GM21423 (cell line): ENCODE results near the gene TENM3.
"Not testable (repeated sequence)": the region's sequence is repeated elsewhere in the genome, so short reads cannot be mapped to it uniquely, and the experiment has no call there.

ENCODE experiments used
- ATAC-seq: cut with Tn5 transposase; IDR thresholded peaks from one replicate; pipeline ENCODE4 v1.9.1; 2021; ENCODE audit warnings: mild to moderate bottlenecking, moderate library complexity; ENCODE audit not compliant: unreplicated experiment

TENM3 gene

GRCh38 chr4:182243204-182243603, at the start of gene TENM3:
TSS of gene TENM3 (plus strand) at chr4:182243402. CDS start at chr4:182324021, 80,619 bp downstream.
- ATAC-seq: not testable (repeated sequence)

DNA sequence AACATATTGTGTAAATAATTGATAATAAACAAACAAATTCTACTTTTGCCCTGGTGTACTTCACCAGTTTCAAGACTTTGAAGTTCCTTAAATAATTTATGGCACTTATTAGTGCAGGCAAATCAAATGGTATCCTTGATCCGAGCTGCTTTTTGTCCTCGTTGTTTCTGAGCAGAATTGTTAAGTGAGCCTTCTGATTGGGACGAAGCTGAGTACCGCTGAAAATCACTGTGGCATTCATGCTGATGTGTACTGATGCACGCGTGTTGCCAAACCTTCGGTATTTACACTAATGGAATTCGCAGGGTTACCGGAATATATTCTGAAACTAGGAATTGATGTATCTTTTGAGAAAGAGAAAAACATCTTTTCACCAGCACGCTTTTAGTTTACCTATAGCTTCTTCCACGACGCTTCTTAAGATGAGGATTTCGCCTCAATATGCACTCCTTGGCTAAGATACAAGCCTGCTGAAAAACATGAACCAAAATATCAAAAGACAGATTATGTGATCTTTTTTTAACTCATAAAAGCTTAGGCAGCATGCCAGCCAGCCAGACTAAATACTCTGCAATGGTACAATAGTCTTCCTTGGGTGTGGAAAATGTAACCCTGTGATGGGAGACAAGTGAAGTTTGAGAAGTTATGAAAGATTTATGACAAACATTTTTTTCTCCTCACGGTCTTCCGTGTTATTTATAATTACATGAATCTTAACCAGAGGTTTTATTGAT, 48.9 kb upstream of the TENM3 start:
- no peak for ATAC-seq

- ATAC-seq: no peak
Observed at GRCh38 chr4:182197611-182198010, 45.6 kb upstream of the TENM3 start.

DNA sequence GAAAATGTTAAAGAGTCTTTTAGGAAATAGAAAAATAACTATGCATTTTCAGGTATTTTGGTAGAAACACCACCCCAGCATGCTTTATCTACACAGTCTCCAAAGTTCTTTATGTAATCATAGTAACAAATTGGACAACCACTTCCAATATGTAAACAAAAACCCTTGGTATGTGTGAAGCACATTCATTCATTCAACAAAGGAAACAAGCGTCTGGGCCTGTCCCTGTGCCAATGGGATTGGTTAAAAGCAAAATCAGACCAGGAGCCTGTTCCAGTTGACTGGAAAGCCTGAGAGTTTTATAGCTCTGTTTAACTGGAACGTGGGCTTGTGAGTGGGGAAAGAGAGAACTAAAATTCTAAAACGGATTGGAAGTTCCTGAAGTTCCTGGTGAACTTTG, 41.3 kb upstream of the TENM3 start:
- no peak for ATAC-seq

GRCh38 chr4:182202650-182203049, 40.6 kb upstream of the TENM3 start:
- no peak for ATAC-seq

DNA sequence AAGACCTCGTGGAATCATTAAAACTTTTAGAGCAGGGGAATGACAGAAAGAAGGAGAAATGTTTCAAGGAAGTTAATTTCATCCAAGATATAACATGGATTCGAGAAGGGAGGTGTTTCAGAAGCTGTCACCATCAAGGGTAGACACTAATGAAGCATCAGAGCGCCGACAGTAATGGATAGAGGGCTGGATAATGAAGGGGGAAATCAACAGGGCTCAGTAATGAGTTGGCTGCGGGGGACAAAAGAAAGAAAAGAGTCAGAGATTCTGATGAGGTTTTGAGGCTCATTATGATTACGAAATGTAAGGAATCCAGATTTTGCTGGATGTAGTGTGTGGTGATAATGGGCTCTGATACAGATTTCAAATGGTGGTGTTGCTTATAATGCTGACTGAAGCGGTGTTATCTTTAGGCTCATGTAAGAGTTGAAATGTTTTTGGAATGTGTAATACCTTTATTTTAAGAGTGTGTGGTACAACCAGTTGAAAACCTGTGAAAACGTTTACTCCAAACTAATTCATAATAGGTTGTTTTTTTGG, 39.3 kb upstream of the TENM3 start:
- no peak for ATAC-seq

DNA sequence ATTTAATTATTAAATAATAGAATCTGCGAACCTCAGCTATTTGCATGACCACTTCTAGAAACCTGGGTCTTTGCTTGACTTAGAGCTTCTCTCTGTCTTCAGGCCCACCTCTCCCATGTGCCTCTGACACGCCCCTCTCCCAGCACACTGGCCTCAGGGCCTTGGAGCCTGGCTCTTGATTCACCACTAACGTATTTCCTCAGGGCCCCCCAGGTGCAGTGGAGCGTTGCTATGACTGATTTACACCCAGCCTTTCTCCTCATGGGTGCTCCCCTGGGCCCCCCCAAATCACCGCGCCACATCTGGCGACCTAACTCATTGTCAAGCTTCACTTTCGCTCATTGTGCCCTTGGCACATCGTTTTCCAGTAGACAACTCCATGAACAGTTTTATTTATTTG, 37.9 kb upstream of the TENM3 start:
- ATAC-seq: no peak

GRCh38 chr4:182206266-182206665, 36.9 kb upstream of the TENM3 start:
- ATAC-seq: no peak

DNA sequence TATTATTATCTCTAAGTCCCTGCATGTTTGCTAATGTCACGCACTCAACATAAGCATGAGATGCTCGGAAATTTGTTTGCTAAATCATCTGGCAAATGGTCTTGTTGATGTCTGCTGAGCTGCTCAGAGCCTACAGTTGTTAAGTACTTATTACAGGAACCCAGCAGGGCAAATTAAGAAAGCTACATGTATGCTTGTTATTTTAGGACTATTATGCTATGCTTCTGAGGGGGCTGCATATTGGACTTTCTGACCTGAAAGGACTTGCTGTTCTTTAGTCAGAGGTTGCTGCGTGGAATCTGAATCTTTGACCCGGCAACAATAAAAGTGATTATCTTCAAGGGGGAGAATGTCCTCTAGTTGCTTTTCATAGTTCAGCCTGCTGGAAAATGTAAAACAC, 36.3 kb upstream of the TENM3 start:
- no peak for ATAC-seq

GRCh38 chr4:182207830-182208396, 35.3 kb upstream of the TENM3 start:
- ATAC-seq: no peak

- ATAC-seq: no peak
Observed at GRCh38 chr4:182208526-182209050, 34.6 kb upstream of the TENM3 start.

DNA sequence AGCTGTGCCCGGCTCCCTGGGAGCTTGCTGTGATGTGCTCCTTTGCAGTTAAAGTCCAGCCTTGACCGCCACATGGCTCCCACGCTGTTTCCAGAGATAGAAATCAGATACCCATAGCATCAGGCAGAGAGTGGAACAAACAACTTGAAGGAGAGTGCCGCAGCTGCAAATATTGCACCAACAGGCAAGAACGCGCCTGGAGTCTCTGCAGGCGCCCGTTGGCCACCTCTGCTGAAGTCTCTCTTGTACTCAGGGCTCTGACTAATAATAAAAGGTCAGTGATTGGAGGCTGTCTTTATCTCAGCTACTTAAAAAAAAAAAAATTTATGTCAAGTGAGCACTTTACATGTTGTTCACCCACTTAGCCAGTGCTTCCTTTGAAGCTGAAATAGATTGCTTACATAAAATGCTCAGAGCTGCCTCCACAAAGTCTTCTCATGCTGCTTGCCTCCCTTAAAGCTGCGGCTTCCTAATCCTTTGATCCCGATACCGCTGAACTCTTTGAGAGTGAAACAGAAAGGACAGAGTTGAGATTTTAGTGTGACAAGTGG, 30.9 kb upstream of the TENM3 start:
- ATAC-seq: no peak

- no peak for ATAC-seq
Observed at GRCh38 chr4:182213004-182213403, 30.2 kb upstream of the TENM3 start.

GRCh38 chr4:182215148-182215547, 28.1 kb upstream of the TENM3 start:
- ATAC-seq: no peak

DNA sequence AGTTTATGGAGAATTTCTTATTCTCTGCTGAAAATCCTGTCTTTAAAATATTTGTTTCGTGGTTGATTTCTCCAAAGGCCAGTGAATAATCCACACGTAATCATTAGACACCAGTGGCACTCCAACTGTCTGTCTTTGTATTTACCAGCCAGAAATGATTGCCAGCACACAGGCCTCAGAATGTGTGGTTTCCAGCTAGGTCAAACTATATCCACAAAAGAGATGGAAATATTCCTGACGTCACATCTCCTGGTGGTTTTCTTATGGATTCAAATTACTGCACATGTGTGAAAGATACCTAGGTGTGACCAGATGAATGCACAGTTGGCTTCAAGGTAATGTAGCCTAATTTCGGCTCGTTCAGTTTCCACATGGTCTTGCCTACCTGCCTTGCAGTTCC, 27.2 kb upstream of the TENM3 start:
- no peak for ATAC-seq

- ATAC-seq: no peak
Observed at GRCh38 chr4:182219411-182220056, 23.7 kb upstream of the TENM3 start.

GRCh38 chr4:182221987-182222386, 21.2 kb upstream of the TENM3 start:
- no peak for ATAC-seq

- ATAC-seq: no peak
Observed at GRCh38 chr4:182222766-182223165, 20.4 kb upstream of the TENM3 start.

- ATAC-seq: no peak
Observed at GRCh38 chr4:182223708-182224107, 19.5 kb upstream of the TENM3 start.

DNA sequence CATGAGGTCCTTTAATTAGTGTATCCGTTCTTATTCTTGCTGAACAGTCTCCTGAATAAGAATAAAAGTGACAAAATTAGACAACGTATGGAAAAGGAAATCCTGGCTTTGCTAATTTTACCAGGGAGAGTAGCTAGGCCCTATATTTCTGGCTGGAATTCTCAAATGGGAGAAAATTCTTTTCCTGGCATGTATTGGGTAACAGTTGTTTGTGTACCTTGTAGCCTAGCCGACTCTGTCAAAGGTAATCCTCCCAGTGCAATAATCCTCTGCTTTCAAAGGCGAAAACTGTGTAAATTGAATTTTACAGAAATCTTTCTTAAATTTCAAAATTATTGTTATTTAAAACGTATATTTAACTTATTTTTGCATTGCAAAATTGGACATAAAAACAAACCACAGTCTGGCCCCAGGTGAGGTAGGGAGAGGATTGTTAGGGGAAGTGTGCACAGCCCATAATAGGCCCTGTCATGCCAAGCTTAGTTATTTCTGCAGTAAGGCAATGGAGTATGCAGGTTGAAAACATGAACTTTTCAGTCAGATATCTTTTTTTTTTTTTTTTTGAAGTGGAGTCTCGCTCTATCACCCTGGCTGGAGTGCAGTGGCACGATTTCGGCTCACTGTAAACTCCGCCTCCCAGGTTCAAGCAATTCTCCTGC, 18.9 kb upstream of the TENM3 start:
- ATAC-seq: no peak

DNA sequence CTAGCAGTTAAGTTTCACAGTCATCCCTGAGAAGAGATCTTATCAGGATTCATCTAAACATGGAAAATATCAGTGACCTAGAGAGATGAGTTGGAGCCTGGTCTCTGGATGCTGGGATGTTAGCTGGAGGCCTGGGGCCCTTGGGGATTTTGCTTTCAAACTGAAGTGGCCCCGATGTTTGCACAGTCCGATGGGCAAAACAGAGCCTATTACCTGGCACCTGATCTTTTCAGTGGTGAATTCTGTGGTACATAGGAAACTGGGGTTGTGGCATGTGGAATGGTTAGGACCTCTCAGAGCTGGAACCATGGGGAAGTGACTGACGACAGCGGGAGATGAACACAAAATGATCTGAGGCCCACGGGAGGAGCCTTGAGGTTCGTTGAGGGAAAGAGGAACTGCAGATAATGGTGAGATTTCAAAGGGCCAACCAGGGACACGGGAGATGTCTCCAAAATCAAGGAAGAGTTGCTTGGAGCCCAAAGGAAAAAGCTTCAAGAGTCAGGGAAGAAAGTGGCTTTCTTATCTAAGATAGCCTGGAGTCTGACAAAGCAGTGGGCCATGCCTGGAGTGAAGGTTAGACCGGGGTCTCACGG, 17.8 kb upstream of the TENM3 start:
- no peak for ATAC-seq
